Peyer's patch (tissue), 4 donors: ENCODE results near the gene MPPED2.

Source experiments
- CTCF ChIP-seq, 6 experiments: fragments of 450-650 bp in 4 of 6; fragments of 200-600 bp in 2 of 6; sonication (generic) in 1 of 6; IDR thresholded peaks; one replicate each; pipeline ENCODE4 v1.5.1; 2017 to 2019; ENCODE audit warnings: antibody characterized with exemption in 6 of 6, mild to moderate bottlenecking in 3 of 6, moderate library complexity in 1 of 6
- POLR2A ChIP-seq, 2 donors: fragments of 450-650 bp; IDR thresholded peaks; one replicate each; pipeline ENCODE4 v1.5.1; 2017; ENCODE audit warnings: antibody characterized with exemption in 2 of 2, mild to moderate bottlenecking in 2 of 2, moderate library complexity in 2 of 2

- no peak for TF ChIP-seq CTCF (IDR thresholded peaks at IDR 0.05)
- TF ChIP-seq POLR2A (IDR thresholded peaks at IDR 0.05) = no peak
Observed at GRCh38 chr11:30545507-30545906, 40.6 kb downstream of the MPPED2 start.
